Measurements from ENCODE around the gene ALDH18A1.

DNA sequence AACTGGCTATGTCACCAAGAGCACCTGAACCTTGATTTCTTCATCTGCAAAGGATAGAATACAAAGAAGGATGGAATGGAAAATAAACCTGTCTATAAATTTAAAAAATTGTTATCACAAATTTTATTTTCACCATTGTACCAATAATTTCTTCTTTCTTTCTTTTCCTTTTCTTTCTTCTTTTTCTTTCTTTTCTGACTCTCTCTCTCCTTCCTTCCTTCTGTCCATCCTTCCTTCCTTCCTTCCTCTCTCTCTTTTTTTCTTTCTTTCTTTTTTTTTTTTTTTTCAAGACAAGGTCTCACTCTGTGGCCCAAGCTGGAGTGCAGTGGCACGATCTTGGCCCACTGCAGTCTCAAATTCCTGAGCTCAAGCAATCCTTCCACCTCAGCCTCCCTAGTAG is 58.7 kb downstream of the ALDH18A1 start:
- TF ChIP-seq, protein P1, sequence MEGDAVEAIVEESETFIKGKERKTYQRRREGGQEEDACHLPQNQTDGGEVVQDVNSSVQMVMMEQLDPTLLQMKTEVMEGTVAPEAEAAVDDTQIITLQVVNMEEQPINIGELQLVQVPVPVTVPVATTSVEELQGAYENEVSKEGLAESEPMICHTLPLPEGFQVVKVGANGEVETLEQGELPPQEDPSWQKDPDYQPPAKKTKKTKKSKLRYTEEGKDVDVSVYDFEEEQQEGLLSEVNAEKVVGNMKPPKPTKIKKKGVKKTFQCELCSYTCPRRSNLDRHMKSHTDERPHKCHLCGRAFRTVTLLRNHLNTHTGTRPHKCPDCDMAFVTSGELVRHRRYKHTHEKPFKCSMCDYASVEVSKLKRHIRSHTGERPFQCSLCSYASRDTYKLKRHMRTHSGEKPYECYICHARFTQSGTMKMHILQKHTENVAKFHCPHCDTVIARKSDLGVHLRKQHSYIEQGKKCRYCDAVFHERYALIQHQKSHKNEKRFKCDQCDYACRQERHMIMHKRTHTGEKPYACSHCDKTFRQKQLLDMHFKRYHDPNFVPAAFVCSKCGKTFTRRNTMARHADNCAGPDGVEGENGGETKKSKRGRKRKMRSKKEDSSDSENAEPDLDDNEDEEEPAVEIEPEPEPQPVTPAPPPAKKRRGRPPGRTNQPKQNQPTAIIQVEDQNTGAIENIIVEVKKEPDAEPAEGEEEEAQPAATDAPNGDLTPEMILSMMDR (IDR thresholded peaks at IDR 0.05; ENCODE audit: low read depth, low read length, missing input control): no peak
- no peak for TF ChIP-seq TAF1 (conservative IDR thresholded peaks at IDR 0.05)
- no peak for TF ChIP-seq RXRA (IDR thresholded peaks at IDR 0.05)
- TF ChIP-seq, protein P2, sequence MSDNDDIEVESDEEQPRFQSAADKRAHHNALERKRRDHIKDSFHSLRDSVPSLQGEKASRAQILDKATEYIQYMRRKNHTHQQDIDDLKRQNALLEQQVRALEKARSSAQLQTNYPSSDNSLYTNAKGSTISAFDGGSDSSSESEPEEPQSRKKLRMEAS (IDR thresholded peaks at IDR 0.05): no peak
- TF ChIP-seq RAD21 (IDR thresholded peaks at IDR 0.05): no peak
- TF ChIP-seq ATF3 (IDR thresholded peaks at IDR 0.05): no peak
- no peak for TF ChIP-seq YY1 (IDR thresholded peaks at IDR 0.05)
- no peak for TF ChIP-seq EGR1 (IDR thresholded peaks at IDR 0.05; ENCODE audit: low read depth in 2 of 2)
- TF ChIP-seq, protein P3, sequence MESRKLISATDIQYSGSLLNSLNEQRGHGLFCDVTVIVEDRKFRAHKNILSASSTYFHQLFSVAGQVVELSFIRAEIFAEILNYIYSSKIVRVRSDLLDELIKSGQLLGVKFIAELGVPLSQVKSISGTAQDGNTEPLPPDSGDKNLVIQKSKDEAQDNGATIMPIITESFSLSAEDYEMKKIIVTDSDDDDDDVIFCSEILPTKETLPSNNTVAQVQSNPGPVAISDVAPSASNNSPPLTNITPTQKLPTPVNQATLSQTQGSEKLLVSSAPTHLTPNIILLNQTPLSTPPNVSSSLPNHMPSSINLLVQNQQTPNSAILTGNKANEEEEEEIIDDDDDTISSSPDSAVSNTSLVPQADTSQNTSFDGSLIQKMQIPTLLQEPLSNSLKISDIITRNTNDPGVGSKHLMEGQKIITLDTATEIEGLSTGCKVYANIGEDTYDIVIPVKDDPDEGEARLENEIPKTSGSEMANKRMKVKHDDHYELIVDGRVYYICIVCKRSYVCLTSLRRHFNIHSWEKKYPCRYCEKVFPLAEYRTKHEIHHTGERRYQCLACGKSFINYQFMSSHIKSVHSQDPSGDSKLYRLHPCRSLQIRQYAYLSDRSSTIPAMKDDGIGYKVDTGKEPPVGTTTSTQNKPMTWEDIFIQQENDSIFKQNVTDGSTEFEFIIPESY (IDR thresholded peaks at IDR 0.05): no peak
- no peak for TF ChIP-seq REST (IDR thresholded peaks at IDR 0.05)
- TF ChIP-seq GABPA (IDR thresholded peaks at IDR 0.05 in 1 of 2, conservative IDR thresholded peaks at IDR 0.05 in 1 of 2): no peak
- peak in 1 of 2 donors; percentile 9 for TF ChIP-seq HNF4A (conservative IDR thresholded peaks at IDR 0.05)
- TF ChIP-seq SP1 (IDR thresholded peaks at IDR 0.05): no peak
- TF ChIP-seq FOXA1 (IDR thresholded peaks at IDR 0.05): no peak

All from liver (tissue), 3 donors.